Germinal center (tissue), 1 donor: ENCODE data around the gene ZNF677.
A peak's percentile ranks its signal among the peaks of the same experiment; 100 is the strongest.
"Not testable (repeated sequence)": the region's sequence is repeated elsewhere in the genome, so short reads cannot be mapped to it uniquely, and the experiment has no call there.

Experiments
- DNase-seq: peaks from one replicate; pipeline ENCODE4 v3.0.0; 2012; ENCODE audit warnings: mixed read lengths, low spot score

The ZNF677 gene

GRCh38 chr19:53193535-53194222 is 61.0 kb downstream of the ZNF677 start:
- no peak for DNase-seq

GRCh38 chr19:53192771-53193534 is 61.7 kb downstream of the ZNF677 start, which contains the start of gene ZNF665:
ZNF665 (minus strand) TSS chr19:53193358; CDS start chr19:53182898, 10,460 bp downstream.
- peak; percentile 83 for DNase-seq

GRCh38 chr19:53190253-53190652 is 64.4 kb downstream of the ZNF677 start:
- DNase-seq = no peak

- DNase-seq = not testable (repeated sequence)
Measured at GRCh38 chr19:53189691-53190198, 64.9 kb downstream of the ZNF677 start.
